K562 (cell line): ENCODE results near the gene CHAT. TPM values are rescaled to one million over a fixed set of nuclear protein-coding genes. Genes with fewer than 3 reads are reported as not detected.

Experiments
- ATAC-seq: fragments of 200-7000 bp; cut with Tn5 transposase; 3 replicates; pipeline ENCODE4 v1.9.1; 2020; ENCODE audit warnings: moderate library complexity
- BruUV-seq: library from RNA; stranded (reverse); fragments of 400-500 nt; replicated peaks from 2 replicates; lab custom pipeline; 2021; lab: Mats Ljungman, UMichigan
- CTCF ChIA-PET: fragments of 300-600 bp; formaldehyde crosslinking; extraction: SDS; loops from one replicate; lab custom pipeline; 2021; ENCODE audit warnings: low intra/inter-chr PET ratio; lab: Yijun Ruan, JAX
- POLR2A ChIA-PET: fragments of 300-600, 350-650 bp; sonication (Branson Sonifier 250); formaldehyde crosslinking; extraction: SDS; loops from one replicate; lab custom pipeline; 2021; ENCODE audit warnings: antibody characterized with exemption, inconsistent platforms; lab: Yijun Ruan, JAX
- DNase-seq, 4 experiments: peaks; one replicate each; pipeline versions ENCODE4 v3.0.0 to v3.0.0-alpha.2; 2011 to 2018; ENCODE audit warnings: low spot score in 3 of 4, mixed read lengths in 3 of 4; ENCODE audit errors: extremely low read depth in 1 of 4
- FAIRE-seq: peaks from 2 replicates; lab custom pipeline; 2011; peaks lifted over from hg19 to GRCh38; lab: Jason Lieb, UNC
- H2AFZ ChIP-seq: 2 replicates; pipeline ENCODE4 v1.6.0; 2011; ENCODE audit warnings: low read depth, low read length, control low read depth, inconsistent platforms
- H3K27ac ChIP-seq: fragments of 200-600 bp; 3 replicates; pipeline ENCODE4 v1.8.0; 2011; ENCODE audit warnings: low read depth, mild to moderate bottlenecking, control low read depth, inconsistent platforms, low read length, moderate library complexity, mixed read lengths; ENCODE audit errors: extremely low read depth
- H3K27me3 ChIP-seq, 2 experiments: fragments of 300-600 bp in 1 of 2; 2 replicates in 1 of 2; 3 replicates in 1 of 2; pipeline versions ENCODE4 v1.6.0 to v1.8.0; 2011; ENCODE audit warnings: inconsistent platforms in 2 of 2, low read length in 2 of 2, mild to moderate bottlenecking in 1 of 2, mixed read lengths in 1 of 2, moderate library complexity in 1 of 2; ENCODE audit not compliant: control insufficient read depth in 2 of 2, insufficient read depth in 2 of 2
- H3K36me3 ChIP-seq: fragments of 300-600 bp; 3 replicates; pipeline ENCODE4 v1.8.0; 2011; ENCODE audit warnings: mild to moderate bottlenecking, low read length, inconsistent platforms; ENCODE audit not compliant: control insufficient read depth, insufficient read depth
- H3K4me1 ChIP-seq, 2 experiments: fragments of 200-600 bp in 1 of 2; replicated peaks in 1 of 2; 2 replicates in 1 of 2; 3 replicates in 1 of 2; pipeline versions ENCODE4 v1.5.1 to v1.8.0; 2011; ENCODE audit warnings: inconsistent platforms in 2 of 2, low read length in 2 of 2, mild to moderate bottlenecking in 1 of 2, mixed read lengths in 1 of 2, moderate library complexity in 1 of 2; ENCODE audit not compliant: control insufficient read depth in 2 of 2, insufficient read depth in 2 of 2
- H3K4me2 ChIP-seq: 2 replicates; pipeline ENCODE4 v1.6.1; 2011; ENCODE audit warnings: low read length, control low read depth, inconsistent platforms, mixed read lengths; ENCODE audit not compliant: insufficient read depth
- H3K4me3 ChIP-seq: fragments of 200-600 bp; sonication (generic), shearing (Covaris generic); 2 replicates; pipeline ENCODE4 v1.5.1; 2016; ENCODE audit warnings: control low read depth, inconsistent platforms
- H3K79me2 ChIP-seq: fragments of 200-600 bp; 3 replicates; pipeline ENCODE4 v1.8.0; 2011; ENCODE audit warnings: low read length, inconsistent platforms; ENCODE audit not compliant: control insufficient read depth, insufficient read depth
- H3K9ac ChIP-seq, 2 experiments: 2 replicates each; pipeline versions ENCODE4 v1.6.0 to v1.6.1; 2011; ENCODE audit warnings: low read depth in 2 of 2, low read length in 2 of 2, control low read depth in 1 of 2, inconsistent platforms in 1 of 2, mild to moderate bottlenecking in 1 of 2, mixed read lengths in 1 of 2; ENCODE audit not compliant: insufficient read depth in 1 of 2
- H3K9me1 ChIP-seq: one replicate; pipeline ENCODE4 v1.6.0; 2011; ENCODE audit warnings: inconsistent platforms, mild to moderate bottlenecking, low read length, moderate library complexity; ENCODE audit not compliant: control insufficient read depth, insufficient read depth
- H3K9me3 ChIP-seq: replicated peaks from 2 replicates; pipeline ENCODE4 v1.5.1; 2011; ENCODE audit warnings: low read depth, low read length, inconsistent platforms; ENCODE audit not compliant: control insufficient read depth, insufficient read depth
- H4K20me1 ChIP-seq: replicated peaks from 2 replicates; pipeline ENCODE4 v1.6.1; 2011; ENCODE audit warnings: low read length, inconsistent platforms, mixed read lengths; ENCODE audit not compliant: control insufficient read depth, insufficient read depth
- DLX4 ChIP-seq: fragments of 250-450 bp; sonication (Bioruptor Pico); IDR thresholded peaks from 2 replicates; pipeline ENCODE4 v1.6.1; 2021; ENCODE audit warnings: mild to moderate bottlenecking
- FOS ChIP-seq: IDR thresholded peaks from 3 replicates; pipeline ENCODE4 v1.6.1; 2011; ENCODE audit not compliant: insufficient read length; ENCODE audit errors: extremely low read depth
- NFIC ChIP-seq: fragments of 450-650 bp; IDR thresholded peaks from 2 replicates; pipeline ENCODE4 v1.6.1; 2017; ENCODE audit warnings: mild to moderate bottlenecking, inconsistent platforms
- NRF1 ChIP-seq, 2 experiments: fragments of 450-650 bp; IDR thresholded peaks in 1 of 2; conservative IDR thresholded peaks in 1 of 2; 2 replicates each; pipeline ENCODE4 v1.6.1; 2014; ENCODE audit warnings: mild to moderate bottlenecking in 2 of 2
- RB1 ChIP-seq: fragments of 450-650 bp; IDR thresholded peaks from 2 replicates; pipeline ENCODE4 v1.6.1; 2017; ENCODE audit warnings: low read depth, mild to moderate bottlenecking
- ZNF316 ChIP-seq: fragments of 450-650 bp; IDR thresholded peaks from 2 replicates; pipeline ENCODE4 v1.6.1; 2016
- WGBS: fragments of 100-300 bp; shearing (Covaris generic); methylation state at CpG from one replicate; pipeline ENCODE4 v1.1.6; 2016; ENCODE audit warnings: low coverage, mixed read lengths; ENCODE audit not compliant: insufficient coverage; ENCODE audit errors: missing lambda C conversion rate; 5-methylcytosine and 5-hydroxymethylcytosine counted together
- in situ Hi-C: fragments of 300-500 bp; cut with MboI; formaldehyde crosslinking; loops from 4 replicates; pipeline ENCODE4 v1.15.0; 2018; ENCODE audit warnings: inconsistent platforms, mixed read lengths
- intact Hi-C: fragments of 100-400 bp; cut with micrococcal nuclease; formaldehyde crosslinking; loops from 2 replicates; pipeline ENCODE4 v1.14.2; 2022
- polyA plus RNA-seq, 8 experiments: library from polyadenylated mRNA; depleted of rRNA in 4 of 8; stranded (reverse) in 5 of 8; unstranded in 3 of 8; fragments of >200 nt; fragmentation: Nextera tagmentation in 2 of 8; fragmentation: Illumina TruSeq in 1 of 8; extraction: Ambion mirVana in 2 of 8; extraction: Trizol in 1 of 8; gene quantifications; 2 replicates each; pipeline versions ENCODE4 v1.2.1 to v1.2.3, GENCODE V29; 2011 to 2014; ENCODE audit warnings: inconsistent platforms in 1 of 8, missing spikeins in 1 of 8
- total RNA-seq, 7 experiments: library from RNA; depleted of rRNA in 6 of 7; stranded (reverse); fragments of >200 nt in 6 of 7; fragmentation: Illumina TruSeq in 2 of 7; extraction: Trizol in 2 of 7; gene quantifications; 2 replicates each; pipeline versions ENCODE4 v1.2.1 to v1.2.3, GENCODE V29; 2011 to 2021; ENCODE audit warnings: low replicate concordance in 1 of 7

CHAT gene
- total and polyA plus RNA-seq, 9 of the 15 experiments (the other 6 are each of a cell fraction or from before 2014, with no cell fraction given) = not detected

- Histone ChIP-seq H3K79me2 (no peaks in the 10 kb centered on the region), H2AFZ (no peak overlapping the region), H3K4me3 (no peak overlapping the region), H3K27me3 (peaks cover 9 to 31% of the 10 kb centered on the region in 2 experiments; a peak in 4 of 5 replicates), H3K36me3 (no peaks in the 10 kb centered on the region), H3K9me1 (no peaks in the 10 kb centered on the region), H3K9ac (no peak overlapping the region), H3K9me3 (no peaks in the 10 kb centered on the region), H4K20me1 (peaks cover 2% of the 10 kb centered on the region; the same call in 1 of the 2 replicates), H3K4me2 (no peak overlapping the region), H3K4me1 (no peaks in the 10 kb centered on the region), H3K27ac (no peak overlapping the region)
- DNase-seq = no peak
- BruUV-seq = no TSS peak
- intact Hi-C loops (no loop called here), in situ Hi-C loops (no loop called here)
- FAIRE-seq = no peak
- WGBS = under 1% methylated on average over 9 of the region's 9 CpGs
- CTCF ChIA-PET = no interaction called here
- TF ChIP-seq ZNF316 = 0 out of 2 replicates have a peak, but pooled peaks have one; percentile 5
- TF ChIP-seq NRF1 (conservative IDR thresholded peaks at IDR 0.05 in 1 of 2, IDR thresholded peaks at IDR 0.05 in 1 of 2) = no peak
- TF ChIP-seq DLX4 (CRISPR knock-in tag) = no peak
- TF ChIP-seq NFIC = no peak
- no peak for TF ChIP-seq RB1
- TF ChIP-seq FOS = no peak
- POLR2A ChIA-PET = no interaction called here
- ATAC-seq = no peak
Observed at GRCh38 chr10:49656845-49657493, 43.1 kb downstream of the CHAT start.
